Lung (tissue), 12 donors: ENCODE data around the gene CFAP43. TPM values are rescaled to one million over a fixed set of nuclear protein-coding genes. Genes with fewer than 3 reads are reported as not detected.

Experiments
- ATAC-seq: fragments of 200-7000 bp; cut with Tn5 transposase; one replicate; pipeline ENCODE4 v1.9.1; 2020; ENCODE audit warnings: moderate number of reproducible peaks; ENCODE audit not compliant: insufficient read depth, low FRiP score
- DNase-seq, 3 donors: peaks; one replicate each; pipeline ENCODE4 v3.0.0-alpha.2; 2013 to 2017
- H3K27ac ChIP-seq, 2 donors: one replicate each; pipeline ENCODE4 v1.5.1; 2013; ENCODE audit warnings: mild to moderate bottlenecking in 2 of 2, moderate library complexity in 2 of 2, control low read depth in 1 of 2, inconsistent platforms in 1 of 2, low read depth in 1 of 2, low read length in 1 of 2
- H3K27me3 ChIP-seq, 3 donors: one replicate each; pipeline ENCODE4 v1.5.1; 2013; ENCODE audit warnings: low read length in 2 of 3; ENCODE audit not compliant: control insufficient read depth in 3 of 3, insufficient read depth in 3 of 3
- H3K36me3 ChIP-seq, 4 donors: one replicate each; pipeline ENCODE4 v1.5.1; 2013; ENCODE audit warnings: low read length in 4 of 4, mild to moderate bottlenecking in 1 of 4, moderate library complexity in 1 of 4; ENCODE audit not compliant: control insufficient read depth in 4 of 4, insufficient read depth in 4 of 4
- H3K4me1 ChIP-seq, 5 donors: one replicate each; pipeline ENCODE4 v1.5.1; 2013; ENCODE audit warnings: low read length in 5 of 5, mild to moderate bottlenecking in 2 of 5, moderate library complexity in 1 of 5; ENCODE audit not compliant: control insufficient read depth in 5 of 5, insufficient read depth in 5 of 5
- H3K4me3 ChIP-seq: one replicate; pipeline ENCODE4 v1.5.1; 2013; ENCODE audit warnings: mild to moderate bottlenecking, control low read depth, moderate library complexity
- H3K9ac ChIP-seq, 2 donors: one replicate each; pipeline ENCODE4 v1.5.1; 2013; ENCODE audit warnings: low read length in 2 of 2, control low read depth in 1 of 2; ENCODE audit not compliant: insufficient read depth in 1 of 2
- H3K9me3 ChIP-seq, 4 donors: one replicate each; pipeline ENCODE4 v1.5.1; 2013; ENCODE audit warnings: low read length in 3 of 4, mild to moderate bottlenecking in 1 of 4, moderate library complexity in 1 of 4; ENCODE audit not compliant: control insufficient read depth in 4 of 4, insufficient read depth in 3 of 4
- whole genome bisulfite sequencing, 2 donors: extraction: QIAGEN DNeasy Blood & Tissue Kit; methylation state at CpG; one replicate each; pipeline ENCODE4 v1.1.7; 2013; 5-methylcytosine and 5-hydroxymethylcytosine counted together
- polyA plus RNA-seq, 2 donors: library from polyadenylated mRNA; stranded (reverse); fragments of 200-250 nt; gene quantifications; one replicate each; pipeline ENCODE4 v1.2.1, GENCODE V29; 2013
- total RNA-seq, 2 donors: library from RNA; depleted of rRNA in 1 of 2; stranded (reverse); fragments of >200 nt in 1 of 2; gene quantifications; one replicate each; pipeline ENCODE4 v1.2.1, GENCODE V29; 2014 to 2021
- TF ChIP-seq, protein P1 (sequence below): IDR thresholded peaks from 2 replicates; pipeline ENCODE4 v1.5.1; 2012; ENCODE audit warnings: mild to moderate bottlenecking; ENCODE audit errors: control extremely low read depth, extremely low read depth
- donor health status: control.
- donor health status: control.
- donor health status: Bipolar disorder and iron deficiency.
- donor health status: healthy.
- donor health status: DM: yes; HTN: yes; CAD: no.

CFAP43 gene
- total and polyA plus RNA-seq, 4 donors = 8.4 to 71.6 (median 20.1) TPM

DNA sequence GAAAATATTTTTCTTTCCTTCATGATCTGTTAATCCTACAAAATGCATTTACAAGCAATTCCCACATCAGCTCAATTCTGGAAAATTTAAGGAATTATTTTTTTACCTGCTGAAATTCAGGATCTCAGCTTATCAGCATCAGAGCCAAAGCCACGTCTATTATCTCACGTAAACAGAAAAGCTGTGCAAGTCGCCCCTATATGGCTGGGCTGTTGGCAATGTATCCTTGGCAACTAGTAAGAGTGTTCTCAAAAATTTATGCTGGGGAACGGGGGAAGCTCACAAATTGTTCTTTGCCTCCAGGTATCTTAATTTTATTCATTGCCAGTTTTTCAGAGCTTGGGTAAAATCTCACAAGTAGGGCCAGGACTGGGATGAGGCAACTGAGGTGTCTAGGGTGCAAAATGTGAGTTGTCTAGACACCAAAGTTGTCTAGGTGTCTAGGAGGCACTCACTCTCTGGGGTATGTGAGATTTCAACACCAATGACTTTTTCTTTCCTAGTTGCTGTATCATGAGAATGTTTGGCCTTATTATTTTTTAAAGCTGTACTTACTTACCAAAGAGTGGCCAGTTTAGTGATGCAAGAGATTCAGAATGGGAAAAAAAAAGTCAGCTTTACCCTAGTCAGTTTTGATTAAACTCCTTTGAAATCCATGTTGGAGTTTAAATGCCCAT lies 41.9 kb upstream of the CFAP43 start:
- ATAC-seq = no peak

DNA sequence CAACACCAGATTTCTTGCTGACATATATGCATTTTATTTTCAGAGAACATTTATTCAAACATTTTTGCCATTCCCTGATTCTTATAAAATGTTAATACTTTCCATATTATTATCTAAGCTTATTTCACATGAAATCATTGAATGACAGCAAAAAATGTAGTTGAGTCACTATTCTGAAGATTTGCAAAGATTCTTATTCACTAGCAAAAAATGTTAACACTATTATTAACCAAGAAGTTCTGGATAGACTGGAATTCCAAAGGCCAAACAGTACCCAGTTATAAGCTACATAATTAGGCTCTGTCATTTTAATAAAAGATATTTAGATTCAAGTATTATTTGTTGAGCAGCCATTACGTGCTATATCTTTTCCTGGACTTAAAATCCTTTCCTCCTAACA lies 41.1 kb upstream of the CFAP43 start:
- no peaks in the 10 kb centered on the region for H3K27me3 ChIP-seq
- peaks cover 0 to 23% (median 2%) of the 10 kb centered on the region in 5 donors for H3K4me1 ChIP-seq
- no peak overlapping the region for H3K4me3 ChIP-seq
- peaks cover 0 to under 1% (median 0%) of the 10 kb centered on the region in 4 donors for H3K36me3 ChIP-seq
- no peak overlapping the region for H3K27ac ChIP-seq
- TF ChIP-seq, protein P1, sequence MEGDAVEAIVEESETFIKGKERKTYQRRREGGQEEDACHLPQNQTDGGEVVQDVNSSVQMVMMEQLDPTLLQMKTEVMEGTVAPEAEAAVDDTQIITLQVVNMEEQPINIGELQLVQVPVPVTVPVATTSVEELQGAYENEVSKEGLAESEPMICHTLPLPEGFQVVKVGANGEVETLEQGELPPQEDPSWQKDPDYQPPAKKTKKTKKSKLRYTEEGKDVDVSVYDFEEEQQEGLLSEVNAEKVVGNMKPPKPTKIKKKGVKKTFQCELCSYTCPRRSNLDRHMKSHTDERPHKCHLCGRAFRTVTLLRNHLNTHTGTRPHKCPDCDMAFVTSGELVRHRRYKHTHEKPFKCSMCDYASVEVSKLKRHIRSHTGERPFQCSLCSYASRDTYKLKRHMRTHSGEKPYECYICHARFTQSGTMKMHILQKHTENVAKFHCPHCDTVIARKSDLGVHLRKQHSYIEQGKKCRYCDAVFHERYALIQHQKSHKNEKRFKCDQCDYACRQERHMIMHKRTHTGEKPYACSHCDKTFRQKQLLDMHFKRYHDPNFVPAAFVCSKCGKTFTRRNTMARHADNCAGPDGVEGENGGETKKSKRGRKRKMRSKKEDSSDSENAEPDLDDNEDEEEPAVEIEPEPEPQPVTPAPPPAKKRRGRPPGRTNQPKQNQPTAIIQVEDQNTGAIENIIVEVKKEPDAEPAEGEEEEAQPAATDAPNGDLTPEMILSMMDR = no peak
- 86 to 90% methylated on average over 1 of the region's 1 CpG for WGBS, 2 donors
- no peaks in the 10 kb centered on the region for H3K9me3 ChIP-seq
- ATAC-seq = no peak
- no peak overlapping the region for H3K9ac ChIP-seq
- no peak for DNase-seq

More for the DNA sequence above, 41.9 kb upstream of the CFAP43 start:
- Histone ChIP-seq H3K9ac (no peak overlapping the region), H3K4me1 (peaks cover 0 to 20% (median 2%) of the 10 kb centered on the region in 5 donors), H3K36me3 (no peaks in the 10 kb centered on the region), H3K27ac (no peak overlapping the region), H3K27me3 (no peaks in the 10 kb centered on the region), H3K9me3 (no peaks in the 10 kb centered on the region), H3K4me3 (no peak overlapping the region)
- TF ChIP-seq, protein P1 = no peak
- DNase-seq = peak in 1 of 3 donors; percentile 27
- WGBS, 2 donors = 82 to 85% methylated on average over 4 of the region's 4 CpGs

DNA sequence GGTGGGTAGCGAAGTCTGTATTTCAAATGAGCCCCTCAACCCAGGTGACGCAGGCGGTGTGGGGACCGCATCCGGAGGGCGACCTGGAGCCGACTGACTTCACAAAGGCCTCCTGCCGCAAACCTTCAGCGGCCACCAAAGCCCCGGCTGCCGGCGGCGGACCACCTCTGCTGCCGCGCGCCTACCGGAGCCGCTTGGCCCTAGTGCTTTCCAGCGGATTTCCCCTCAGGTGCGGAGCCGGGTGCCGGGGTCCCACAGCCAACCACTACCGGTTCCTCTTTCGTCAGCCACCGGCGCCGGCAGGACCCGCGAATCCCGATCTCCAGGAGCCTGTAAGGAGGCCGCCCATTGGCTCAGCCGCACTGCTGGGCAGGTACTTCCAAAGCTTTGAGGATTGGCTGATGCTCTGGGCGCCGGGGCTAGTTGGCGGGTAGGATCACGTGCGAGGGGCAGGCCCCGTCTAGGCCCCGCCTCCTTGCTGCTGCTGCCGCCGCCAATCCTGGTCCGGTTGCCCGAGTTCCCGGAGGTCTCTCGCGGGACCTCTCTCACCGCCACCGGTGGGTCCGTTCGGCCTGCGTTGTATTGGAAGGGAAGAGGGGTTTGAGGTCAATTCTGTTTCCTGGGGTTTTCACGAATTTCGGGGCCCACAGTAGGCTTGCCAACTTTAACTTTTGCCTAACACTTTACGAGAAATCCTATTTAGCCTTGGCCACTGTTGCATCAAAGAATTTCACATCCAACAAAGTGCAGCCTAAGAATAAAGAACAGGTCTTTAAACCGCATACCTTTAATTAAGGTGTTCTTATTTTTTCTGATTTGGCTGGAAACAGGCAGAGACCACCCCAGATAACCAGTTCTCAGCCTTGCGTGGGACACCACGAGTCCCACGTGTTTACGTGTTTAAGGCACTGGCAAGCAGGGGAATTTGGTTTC lies 36.8 kb upstream of the CFAP43 start, which contains the start of gene GSTO2:
Gene GSTO2, plus strand, starts transcription at position 472 of the 933 bp plus-strand sequence. CDS start 5,732 bp downstream, outside the sequence.
- 2% methylated on average over 57 to 59 of the region's 59 CpGs for WGBS, 2 donors
- TF ChIP-seq, protein P1 = no peak
- Histone ChIP-seq H3K4me1 (peaks cover 0 to 13% (median 4%) of the 10 kb centered on the region in 5 donors), H3K36me3 (peaks cover 0 to 23% (median 16%) of the 10 kb centered on the region in 4 donors), H3K4me3 (peak within 1 kb of the TSS; percentile 88), H3K27me3 (no peaks in the 10 kb centered on the region), H3K9me3 (no peaks in the 10 kb centered on the region), H3K9ac (peak within 1 kb of the TSS; percentile 64 to 97), H3K27ac (peak within 1 kb of the TSS; percentile 89 to 96)
- DNase-seq = peak; percentile 98 to 99 (median 99)
- ATAC-seq = peak; percentile 99
